Prostate gland (tissue), 2 donors: ENCODE measurements around the gene CDH11. TPM values are rescaled to one million over a fixed set of nuclear protein-coding genes. Genes with fewer than 3 reads are reported as not detected.

ENCODE experiments used
- DNase-seq: peaks from one replicate; pipeline ENCODE4 v3.0.0-alpha.2; 2019; ENCODE audit warnings: low spot score
- H3K27ac ChIP-seq, 2 donors: fragments of 200-600 bp; sonication (generic); 2 replicates each; pipeline ENCODE4 v1.5.1; 2017 to 2019
- H3K27me3 ChIP-seq: fragments of 200-600 bp; sonication (generic); replicated peaks from 2 replicates; pipeline ENCODE4 v1.5.1; 2019; ENCODE audit not compliant: insufficient read depth
- H3K36me3 ChIP-seq, 2 donors: fragments of 200-600 bp; sonication (generic); 1 replicate in 1 of 2; 2 replicates in 1 of 2; pipeline versions ENCODE4 v1.5.1 to v1.8.1; 2017 to 2019
- H3K4me1 ChIP-seq: fragments of 200-600 bp; sonication (generic); replicated peaks from 2 replicates; pipeline ENCODE4 v1.5.1; 2019
- H3K4me3 ChIP-seq, 2 donors: fragments of 200-600 bp; sonication (generic); 2 replicates each; pipeline ENCODE4 v1.5.1; 2017 to 2019
- H3K9me3 ChIP-seq: fragments of 200-600 bp; sonication (generic); 2 replicates; pipeline ENCODE4 v1.5.1; 2017
- POLR2A ChIP-seq: fragments of 450-650 bp; IDR thresholded peaks from one replicate; pipeline ENCODE4 v1.6.1; 2016; ENCODE audit warnings: antibody characterized with exemption, mild to moderate bottlenecking
- POLR2AphosphoS5 ChIP-seq: sonication (generic); formaldehyde crosslinking; IDR thresholded peaks from one replicate; pipeline ENCODE4 v1.6.1; 2017; ENCODE audit warnings: antibody characterized with exemption
- WGBS: methylation state at CpG from one replicate; pipeline ENCODE4 v1.1.5; 2018; 5-methylcytosine and 5-hydroxymethylcytosine counted together
- intact Hi-C: fragments of 100-400 bp; cut with DNase I; formaldehyde crosslinking; loops from one replicate; pipeline ENCODE4 v1.14.2; 2022
- total RNA-seq, 2 donors: library from RNA; depleted of rRNA; stranded (reverse); fragments of >200 nt; gene quantifications; one replicate each; pipeline ENCODE4 v1.1.0, GENCODE V29; 2016
- TF ChIP-seq, protein P1 (sequence below), 4 experiments: fragments of 200-600 bp in 2 of 4; fragments of 450-650 bp in 2 of 4; sonication (generic) in 2 of 4; IDR thresholded peaks; 1 replicate in 3 of 4; 2 replicates in 1 of 4; pipeline ENCODE4 v1.5.1; 2016 to 2019; ENCODE audit warnings: antibody characterized with exemption in 4 of 4, mild to moderate bottlenecking in 2 of 4, moderate library complexity in 2 of 4

CDH11 gene
- total RNA-seq, 2 donors from 2014 or later = 24.2 to 70.5 TPM

DNA sequence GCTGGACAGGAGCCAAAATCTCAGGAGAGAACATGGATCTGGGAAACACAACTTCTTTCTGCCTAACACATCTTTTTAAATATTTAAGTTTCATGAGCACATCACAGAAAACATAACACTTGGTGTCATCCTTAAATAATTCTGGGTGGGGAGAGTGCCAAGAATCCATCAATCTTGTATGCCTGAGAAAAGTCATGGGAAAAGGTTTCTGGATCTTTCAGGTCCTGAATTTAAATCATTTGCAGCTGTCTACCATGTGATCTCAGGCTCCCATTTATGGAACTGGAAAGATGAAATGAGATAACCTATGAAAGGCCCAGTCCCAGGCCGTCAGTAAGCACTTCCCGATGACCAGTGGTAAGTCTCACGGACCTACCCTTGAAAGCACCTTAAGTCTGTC is 15.1 kb downstream of the CDH11 start:
- WGBS = 77% methylated on average over 3 of the region's 3 CpGs
- Histone ChIP-seq H3K9me3 (no peaks in the 10 kb centered on the region), H3K4me3 (no peak overlapping the region), H3K36me3 (no peaks in the 10 kb centered on the region), H3K27ac (no peak overlapping the region), H3K4me1 (no peaks in the 10 kb centered on the region), H3K27me3 (no peaks in the 10 kb centered on the region)
- no peak for DNase-seq
- intact Hi-C loops = no loop called here
- TF ChIP-seq POLR2A = no peak
- TF ChIP-seq, protein P1, sequence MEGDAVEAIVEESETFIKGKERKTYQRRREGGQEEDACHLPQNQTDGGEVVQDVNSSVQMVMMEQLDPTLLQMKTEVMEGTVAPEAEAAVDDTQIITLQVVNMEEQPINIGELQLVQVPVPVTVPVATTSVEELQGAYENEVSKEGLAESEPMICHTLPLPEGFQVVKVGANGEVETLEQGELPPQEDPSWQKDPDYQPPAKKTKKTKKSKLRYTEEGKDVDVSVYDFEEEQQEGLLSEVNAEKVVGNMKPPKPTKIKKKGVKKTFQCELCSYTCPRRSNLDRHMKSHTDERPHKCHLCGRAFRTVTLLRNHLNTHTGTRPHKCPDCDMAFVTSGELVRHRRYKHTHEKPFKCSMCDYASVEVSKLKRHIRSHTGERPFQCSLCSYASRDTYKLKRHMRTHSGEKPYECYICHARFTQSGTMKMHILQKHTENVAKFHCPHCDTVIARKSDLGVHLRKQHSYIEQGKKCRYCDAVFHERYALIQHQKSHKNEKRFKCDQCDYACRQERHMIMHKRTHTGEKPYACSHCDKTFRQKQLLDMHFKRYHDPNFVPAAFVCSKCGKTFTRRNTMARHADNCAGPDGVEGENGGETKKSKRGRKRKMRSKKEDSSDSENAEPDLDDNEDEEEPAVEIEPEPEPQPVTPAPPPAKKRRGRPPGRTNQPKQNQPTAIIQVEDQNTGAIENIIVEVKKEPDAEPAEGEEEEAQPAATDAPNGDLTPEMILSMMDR (IDR thresholded peaks at IDR 0.05) = no peak
- no peak for TF ChIP-seq POLR2AphosphoS5

- Histone ChIP-seq H3K4me1 (no peaks in the 10 kb centered on the region), H3K36me3 (no peaks in the 10 kb centered on the region), H3K4me3 (no peak overlapping the region), H3K9me3 (no peaks in the 10 kb centered on the region), H3K27ac (no peak overlapping the region), H3K27me3 (no peaks in the 10 kb centered on the region)
- DNase-seq = no peak
- intact Hi-C loops = no loop called here
- TF ChIP-seq POLR2AphosphoS5 (no peak), POLR2A (no peak)
- TF ChIP-seq, protein P1 (IDR thresholded peaks at IDR 0.05) = no peak
- WGBS = 74% methylated on average over 1 of the region's 1 CpG
Observed at GRCh38 chr16:65105171-65105570, 16.7 kb downstream of the CDH11 start.

GRCh38 chr16:65104471-65104870 is 17.4 kb downstream of the CDH11 start:
- H3K9me3 ChIP-seq = no peaks in the 10 kb centered on the region
- no peak for TF ChIP-seq POLR2A
- TF ChIP-seq POLR2AphosphoS5 = no peak
- TF ChIP-seq, protein P1 (IDR thresholded peaks at IDR 0.05) = no peak
- WGBS = 94% methylated on average over 3 of the region's 3 CpGs
- no peak for DNase-seq
- H3K27me3 ChIP-seq = no peaks in the 10 kb centered on the region
- H3K36me3 ChIP-seq = no peaks in the 10 kb centered on the region
- no peaks in the 10 kb centered on the region for H3K4me1 ChIP-seq
- no peak overlapping the region for H3K27ac ChIP-seq
- H3K4me3 ChIP-seq = no peak overlapping the region
- intact Hi-C loops = no loop called here

GRCh38 chr16:65102326-65102725 is 19.5 kb downstream of the CDH11 start:
- Histone ChIP-seq H3K27ac (no peak overlapping the region), H3K9me3 (no peaks in the 10 kb centered on the region), H3K36me3 (no peaks in the 10 kb centered on the region), H3K4me1 (no peaks in the 10 kb centered on the region), H3K4me3 (no peak overlapping the region), H3K27me3 (no peaks in the 10 kb centered on the region)
- 95% methylated on average over 1 of the region's 1 CpG for WGBS
- no peak for DNase-seq
- intact Hi-C loops = no loop called here
- TF ChIP-seq POLR2A = no peak
- TF ChIP-seq POLR2AphosphoS5 = no peak
- TF ChIP-seq, protein P1 (IDR thresholded peaks at IDR 0.05) = no peak

DNA sequence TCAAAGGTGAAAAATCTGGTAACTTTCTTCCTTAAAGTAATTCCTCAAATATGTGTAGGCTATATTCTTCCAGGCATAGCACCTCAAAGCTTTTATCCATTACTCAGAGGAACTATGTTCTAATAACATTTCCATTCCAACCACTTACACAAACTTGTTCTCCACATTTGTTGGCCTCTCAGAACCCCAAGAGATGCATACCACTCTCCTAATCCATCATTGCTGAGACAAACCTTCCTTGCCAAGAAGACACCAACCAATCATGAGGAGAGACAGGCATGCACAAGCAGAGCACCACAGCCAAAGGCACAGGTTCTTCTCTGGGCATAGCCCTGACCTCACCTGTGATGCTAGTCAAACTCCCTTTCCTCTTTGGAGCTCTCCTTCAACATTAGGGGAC is 20.9 kb downstream of the CDH11 start:
- H3K27me3 ChIP-seq = no peaks in the 10 kb centered on the region
- no peaks in the 10 kb centered on the region for H3K9me3 ChIP-seq
- intact Hi-C loops = no loop called here
- no peak for DNase-seq
- TF ChIP-seq, protein P1 (IDR thresholded peaks at IDR 0.05) = no peak
- TF ChIP-seq POLR2AphosphoS5 (no peak), POLR2A (no peak)
- no peaks in the 10 kb centered on the region for H3K36me3 ChIP-seq
- no peak overlapping the region for H3K27ac ChIP-seq
- no peak overlapping the region for H3K4me3 ChIP-seq
- no peaks in the 10 kb centered on the region for H3K4me1 ChIP-seq
